H9 (cell line): ENCODE results near the gene CSF1. TPM values are rescaled to one million over a fixed set of nuclear protein-coding genes. Genes with fewer than 3 reads are reported as not detected.

ENCODE experiments used
- DNase-seq: peaks from one replicate; pipeline ENCODE4 v3.0.0-alpha.2; 2017
- H2AFZ ChIP-seq: one replicate; pipeline ENCODE4 v1.6.1; 2013; ENCODE audit warnings: mild to moderate bottlenecking, low read length, control low read depth, moderate library complexity
- H2AK5ac ChIP-seq: 2 replicates; pipeline ENCODE4 v1.6.1; 2013; ENCODE audit warnings: low read length, control low read depth, mixed read lengths; ENCODE audit not compliant: insufficient read length
- H2BK120ac ChIP-seq: one replicate; pipeline ENCODE4 v1.6.1; 2013; ENCODE audit warnings: low read depth, mild to moderate bottlenecking, low read length, control low read depth, inconsistent platforms; ENCODE audit not compliant: poor library complexity, severe bottlenecking
- H2BK12ac ChIP-seq: 2 replicates; pipeline ENCODE4 v1.6.1; 2013; ENCODE audit warnings: low read length, control low read depth, mixed read lengths, low read depth; ENCODE audit not compliant: insufficient read length
- H2BK15ac ChIP-seq: 2 replicates; pipeline ENCODE4 v1.6.1; 2013; ENCODE audit warnings: low read depth, low read length, control low read depth
- H2BK20ac ChIP-seq: one replicate; pipeline ENCODE4 v1.6.1; 2013; ENCODE audit warnings: low read depth, mild to moderate bottlenecking, low read length, control low read depth, inconsistent platforms; ENCODE audit not compliant: poor library complexity, severe bottlenecking
- H2BK5ac ChIP-seq: 2 replicates; pipeline ENCODE4 v1.6.1; 2013; ENCODE audit warnings: low read length, control low read depth, mixed read lengths; ENCODE audit not compliant: insufficient read length
- H3K14ac ChIP-seq: 2 replicates; pipeline ENCODE4 v1.6.1; 2013; ENCODE audit warnings: low read length, control low read depth; ENCODE audit not compliant: insufficient read depth
- H3K18ac ChIP-seq: 2 replicates; pipeline ENCODE4 v1.6.1; 2013; ENCODE audit warnings: low read depth, mild to moderate bottlenecking, mixed read lengths, low read length, control low read depth; ENCODE audit not compliant: insufficient read length
- H3K23ac ChIP-seq: 2 replicates; pipeline ENCODE4 v1.6.1; 2013; ENCODE audit warnings: low read length, control low read depth, mixed read lengths, low read depth; ENCODE audit not compliant: insufficient read length
- H3K23me2 ChIP-seq: 2 replicates; pipeline ENCODE4 v1.6.1; 2013; ENCODE audit warnings: low read depth, mild to moderate bottlenecking, mixed read lengths, low read length, control low read depth; ENCODE audit not compliant: insufficient read length, poor library complexity, severe bottlenecking
- H3K27ac ChIP-seq: 2 replicates; pipeline ENCODE4 v1.5.1; 2013; ENCODE audit warnings: low read length, control low read depth, mixed read lengths, low read depth; ENCODE audit not compliant: insufficient read length
- H3K27me3 ChIP-seq: 2 replicates; pipeline ENCODE4 v1.6.1; 2013; ENCODE audit warnings: low read length, control low read depth, inconsistent platforms; ENCODE audit not compliant: insufficient read depth
- H3K4ac ChIP-seq: 2 replicates; pipeline ENCODE4 v1.6.1; 2013; ENCODE audit warnings: low read depth, mild to moderate bottlenecking, control low read depth, inconsistent platforms, low read length, moderate library complexity
- H3K4me1 ChIP-seq: 2 replicates; pipeline ENCODE4 v1.6.1; 2013; ENCODE audit warnings: low read length, control low read depth, inconsistent platforms; ENCODE audit not compliant: insufficient read depth
- H3K4me2 ChIP-seq: 2 replicates; pipeline ENCODE4 v1.6.1; 2013; ENCODE audit warnings: low read length, control low read depth, mixed read lengths; ENCODE audit not compliant: insufficient read length, insufficient read depth
- H3K56ac ChIP-seq: 2 replicates; pipeline ENCODE4 v1.6.1; 2013; ENCODE audit warnings: low read depth, mild to moderate bottlenecking, mixed read lengths, low read length, control low read depth; ENCODE audit not compliant: insufficient read length
- H3K79me1 ChIP-seq: 2 replicates; pipeline ENCODE4 v1.6.1; 2013; ENCODE audit warnings: low read depth, mild to moderate bottlenecking, moderate library complexity, low read length, control low read depth, inconsistent platforms; ENCODE audit not compliant: insufficient read depth, poor library complexity, severe bottlenecking
- H3K79me2 ChIP-seq: 2 replicates; pipeline ENCODE4 v1.6.1; 2013; ENCODE audit warnings: low read length, control low read depth, inconsistent platforms; ENCODE audit not compliant: insufficient read depth
- H3K9ac ChIP-seq: 2 replicates; pipeline ENCODE4 v1.6.1; 2013; ENCODE audit warnings: low read length, control low read depth, mixed read lengths; ENCODE audit not compliant: insufficient read length; ENCODE audit errors: extremely low read depth
- H3K9me3 ChIP-seq: one replicate; pipeline ENCODE4 v1.6.1; 2013; ENCODE audit warnings: low read depth, low read length, inconsistent platforms; ENCODE audit not compliant: control insufficient read depth
- H3T11ph ChIP-seq: one replicate; pipeline ENCODE4 v1.6.1; 2013; ENCODE audit warnings: mild to moderate bottlenecking, low read length, control low read depth, inconsistent platforms
- H4K20me1 ChIP-seq: one replicate; pipeline ENCODE4 v1.6.1; 2013; ENCODE audit not compliant: control insufficient read depth, insufficient read length, insufficient read depth
- H4K5ac ChIP-seq: 2 replicates; pipeline ENCODE4 v1.6.1; 2013; ENCODE audit warnings: low read depth, mild to moderate bottlenecking, mixed read lengths, low read length, control low read depth; ENCODE audit not compliant: insufficient read length
- H4K8ac ChIP-seq: replicated peaks from 2 replicates; pipeline ENCODE4 v1.6.1; 2013; ENCODE audit warnings: low read length, control low read depth, mixed read lengths, low read depth; ENCODE audit not compliant: insufficient read length
- H4K91ac ChIP-seq: 2 replicates; pipeline ENCODE4 v1.6.1; 2013; ENCODE audit warnings: low read depth, mild to moderate bottlenecking, moderate library complexity, mixed read lengths, low read length, control low read depth; ENCODE audit not compliant: insufficient read length
- H3K27ac Mint-ChIP-seq, 3 experiments: 2 replicates in 2 of 3; 3 replicates in 1 of 3; pipeline ENCODE4 v1.8.0; 2020 to 2021; ENCODE audit warnings: mixed read lengths in 3 of 3, mild to moderate bottlenecking in 1 of 3, moderate library complexity in 1 of 3
- H3K27me3 Mint-ChIP-seq: 2 replicates; pipeline ENCODE4 v1.8.0; 2021; ENCODE audit warnings: low read depth, mild to moderate bottlenecking, moderate library complexity, mixed read lengths
- H3K36me3 Mint-ChIP-seq, 3 experiments: 2 replicates in 2 of 3; 3 replicates in 1 of 3; pipeline ENCODE4 v1.8.0; 2020 to 2021; ENCODE audit warnings: low read depth in 3 of 3, mixed read lengths in 3 of 3; ENCODE audit not compliant: insufficient read depth in 1 of 3
- H3K4me1 Mint-ChIP-seq, 2 experiments: 2 replicates each; pipeline ENCODE4 v1.8.0; 2020; ENCODE audit warnings: mixed read lengths in 2 of 2
- H3K4me3 Mint-ChIP-seq, 2 experiments: 2 replicates in 1 of 2; 3 replicates in 1 of 2; pipeline ENCODE4 v1.8.0; 2020 to 2021; ENCODE audit warnings: mild to moderate bottlenecking in 2 of 2, mixed read lengths in 2 of 2, moderate library complexity in 1 of 2
- H3K9me3 Mint-ChIP-seq, 2 experiments: 2 replicates in 1 of 2; 3 replicates in 1 of 2; pipeline ENCODE4 v1.8.0; 2020; ENCODE audit warnings: mild to moderate bottlenecking in 2 of 2, mixed read lengths in 2 of 2, moderate library complexity in 1 of 2
- WGBS: extraction: QIAGEN DNeasy Blood & Tissue Kit; methylation state at CpG from one replicate; pipeline ENCODE4 v1.1.7; 2013; ENCODE audit warnings: missing lambda C conversion rate, low lambda C conversion rate, mixed read lengths; ENCODE audit not compliant: insufficient read length; ENCODE audit errors: extremely low coverage; 5-methylcytosine and 5-hydroxymethylcytosine counted together
- total RNA-seq: library from RNA; stranded (reverse); gene quantifications from 2 replicates; pipeline ENCODE4 v1.2.1, GENCODE V29; 2021
- TF ChIP-seq, protein P1 (sequence below): fragments of 200-600 bp; sonication (generic); conservative IDR thresholded peaks from 3 replicates; pipeline ENCODE4 v1.8.0; 2021; ENCODE audit warnings: antibody characterized with exemption, mild to moderate bottlenecking

Gene CSF1
- total RNA-seq, 1 experiment from 2014 or later, result 2.3 TPM

DNA sequence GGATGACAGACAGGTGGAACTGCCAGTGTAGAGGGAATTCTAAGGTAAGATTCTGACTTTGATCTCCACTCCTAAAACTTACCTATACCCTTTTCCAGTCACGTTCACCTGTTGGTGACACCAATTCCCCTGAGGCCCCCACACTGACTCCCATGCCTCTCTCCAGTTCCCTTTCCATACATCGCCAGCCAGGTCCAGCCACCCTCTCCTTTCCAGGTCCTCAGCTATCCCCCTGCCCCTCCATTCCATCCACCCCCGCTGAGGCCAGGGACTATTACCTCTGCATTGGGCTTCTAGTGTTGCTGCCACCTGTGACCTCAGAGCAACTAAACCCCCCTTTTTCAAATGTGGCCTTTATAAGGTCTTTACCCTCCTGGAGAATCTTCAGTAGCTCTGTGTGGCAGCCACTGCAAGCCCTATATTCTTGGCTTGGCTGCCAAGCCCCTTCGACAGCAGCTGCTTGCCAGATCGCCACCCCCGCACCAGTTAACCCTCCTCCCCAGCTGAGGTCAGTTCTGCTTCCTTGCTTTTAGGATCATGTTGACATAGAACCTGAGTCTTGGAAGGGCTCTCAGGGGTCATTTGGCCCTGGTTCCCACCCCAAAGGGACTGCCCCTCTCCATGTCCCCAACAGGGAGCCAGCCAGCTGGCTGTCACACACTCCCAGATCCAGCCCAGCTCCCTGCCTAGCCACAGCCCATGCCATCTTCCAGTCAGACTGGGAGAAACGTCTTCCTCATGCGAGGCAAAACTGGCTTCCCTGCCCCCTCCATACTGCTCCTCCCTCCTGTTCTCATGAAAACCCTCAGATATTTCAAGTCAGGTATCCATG, 14.7 kb downstream of the CSF1 start:
- Histone ChIP-seq H4K20me1 (no peaks in the 10 kb centered on the region), H2BK12ac (no peak overlapping the region), H4K5ac (no peak overlapping the region), H3K14ac (no peak overlapping the region), H3K18ac (no peak overlapping the region), H3K27me3 (no peaks in the 10 kb centered on the region), H3K56ac (no peak overlapping the region), H2BK120ac (no peak overlapping the region), H4K91ac (no peak overlapping the region), H2BK15ac (no peak overlapping the region), H3K79me2 (no peaks in the 10 kb centered on the region), H3K23me2 (peaks cover 4% of the 10 kb centered on the region), H3K23ac (no peak overlapping the region), H3T11ph (no peak overlapping the region), H2BK20ac (no peak overlapping the region), H3K9ac (no peak overlapping the region), H3K79me1 (no peaks in the 10 kb centered on the region), H3K4ac (no peak overlapping the region), H2BK5ac (no peak overlapping the region), H4K8ac (no peak overlapping the region), H3K4me2 (no peak overlapping the region), H3K4me1 (no peaks in the 10 kb centered on the region; the same call in 1 of the 2 replicates), H2AK5ac (no peak overlapping the region), H2AFZ (no peak overlapping the region), H3K27ac (no peak overlapping the region), H3K9me3 (no peaks in the 10 kb centered on the region)
- Mint-ChIP-seq H3K4me3 (no peak overlapping the region; a peak in 1 of 5 replicates), H3K27ac (no peak overlapping the region; a peak in 1 of 7 replicates), H3K9me3 (no peaks in the 10 kb centered on the region), H3K36me3 (peaks cover 7 to 32% (median 25%) of the 10 kb centered on the region in 3 experiments; a peak in 6 of 7 replicates), H3K4me1 (peaks cover 5 to 18% of the 10 kb centered on the region in 2 experiments), H3K27me3 (no peaks in the 10 kb centered on the region; the same call in none of the 2 replicates)
- DNase-seq, result no peak
- no CpG with 5 or more reads among the region's 8 CpGs for WGBS
- TF ChIP-seq, protein P1, sequence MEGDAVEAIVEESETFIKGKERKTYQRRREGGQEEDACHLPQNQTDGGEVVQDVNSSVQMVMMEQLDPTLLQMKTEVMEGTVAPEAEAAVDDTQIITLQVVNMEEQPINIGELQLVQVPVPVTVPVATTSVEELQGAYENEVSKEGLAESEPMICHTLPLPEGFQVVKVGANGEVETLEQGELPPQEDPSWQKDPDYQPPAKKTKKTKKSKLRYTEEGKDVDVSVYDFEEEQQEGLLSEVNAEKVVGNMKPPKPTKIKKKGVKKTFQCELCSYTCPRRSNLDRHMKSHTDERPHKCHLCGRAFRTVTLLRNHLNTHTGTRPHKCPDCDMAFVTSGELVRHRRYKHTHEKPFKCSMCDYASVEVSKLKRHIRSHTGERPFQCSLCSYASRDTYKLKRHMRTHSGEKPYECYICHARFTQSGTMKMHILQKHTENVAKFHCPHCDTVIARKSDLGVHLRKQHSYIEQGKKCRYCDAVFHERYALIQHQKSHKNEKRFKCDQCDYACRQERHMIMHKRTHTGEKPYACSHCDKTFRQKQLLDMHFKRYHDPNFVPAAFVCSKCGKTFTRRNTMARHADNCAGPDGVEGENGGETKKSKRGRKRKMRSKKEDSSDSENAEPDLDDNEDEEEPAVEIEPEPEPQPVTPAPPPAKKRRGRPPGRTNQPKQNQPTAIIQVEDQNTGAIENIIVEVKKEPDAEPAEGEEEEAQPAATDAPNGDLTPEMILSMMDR, result no peak
